NCI-H1092 treated with DMSO at 0.1 percent for 48 hours (cell line): ENCODE data around the gene SLC47A1.
"Not testable (repeated sequence)": the region's sequence is repeated elsewhere in the genome, so short reads cannot be mapped to it uniquely, and the experiment has no call there.

Experiments used
- DNase-seq: peaks from one replicate; lab custom pipeline; 2025; lab: John Stamatoyannopoulos, UW

Gene SLC47A1, protein sequence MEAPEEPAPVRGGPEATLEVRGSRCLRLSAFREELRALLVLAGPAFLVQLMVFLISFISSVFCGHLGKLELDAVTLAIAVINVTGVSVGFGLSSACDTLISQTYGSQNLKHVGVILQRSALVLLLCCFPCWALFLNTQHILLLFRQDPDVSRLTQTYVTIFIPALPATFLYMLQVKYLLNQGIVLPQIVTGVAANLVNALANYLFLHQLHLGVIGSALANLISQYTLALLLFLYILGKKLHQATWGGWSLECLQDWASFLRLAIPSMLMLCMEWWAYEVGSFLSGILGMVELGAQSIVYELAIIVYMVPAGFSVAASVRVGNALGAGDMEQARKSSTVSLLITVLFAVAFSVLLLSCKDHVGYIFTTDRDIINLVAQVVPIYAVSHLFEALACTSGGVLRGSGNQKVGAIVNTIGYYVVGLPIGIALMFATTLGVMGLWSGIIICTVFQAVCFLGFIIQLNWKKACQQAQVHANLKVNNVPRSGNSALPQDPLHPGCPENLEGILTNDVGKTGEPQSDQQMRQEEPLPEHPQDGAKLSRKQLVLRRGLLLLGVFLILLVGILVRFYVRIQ

DNA sequence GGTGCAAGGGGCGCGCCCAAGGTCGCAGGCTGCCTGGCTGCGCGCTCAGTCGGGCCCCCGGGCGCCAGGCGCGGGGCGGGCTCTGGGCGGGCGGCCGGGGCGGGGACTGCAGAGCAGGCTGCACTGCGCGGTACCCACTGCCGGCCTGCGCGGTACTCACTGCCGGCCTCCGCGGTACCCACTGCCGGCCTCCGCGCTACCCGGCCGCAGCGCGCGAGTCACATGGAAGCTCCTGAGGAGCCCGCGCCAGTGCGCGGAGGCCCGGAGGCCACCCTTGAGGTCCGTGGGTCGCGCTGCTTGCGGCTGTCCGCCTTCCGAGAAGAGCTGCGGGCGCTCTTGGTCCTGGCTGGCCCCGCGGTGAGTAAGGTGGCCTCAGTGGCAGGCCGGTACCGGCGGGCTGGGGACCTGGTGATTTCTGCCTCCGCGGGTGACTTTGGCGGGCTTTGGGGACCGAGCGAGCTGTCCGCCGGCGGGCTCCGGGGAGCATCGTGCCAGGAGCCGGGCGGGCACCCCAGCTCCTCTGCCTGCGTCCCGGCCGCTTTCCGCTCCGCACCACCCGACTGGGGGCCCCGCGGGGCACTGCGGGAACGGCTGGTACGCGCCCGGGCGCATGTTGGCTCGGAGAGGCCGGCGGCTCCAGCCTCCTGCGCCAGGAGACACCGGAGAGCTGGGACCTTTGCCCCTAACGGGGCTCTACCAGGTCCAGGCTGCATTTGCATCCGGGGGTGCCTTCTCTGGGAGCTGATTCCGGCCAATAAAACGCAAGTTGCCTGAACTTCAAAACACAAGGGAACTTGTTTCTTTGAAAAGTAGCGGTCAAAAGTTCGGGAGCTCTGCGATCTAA is at the start of gene SLC47A1:
SLC47A1 (plus strand) TSS at position 137 of the 844 bp plus-strand sequence; CDS start at position 223, 86 bp downstream.
- DNase-seq, result no peak

DNA sequence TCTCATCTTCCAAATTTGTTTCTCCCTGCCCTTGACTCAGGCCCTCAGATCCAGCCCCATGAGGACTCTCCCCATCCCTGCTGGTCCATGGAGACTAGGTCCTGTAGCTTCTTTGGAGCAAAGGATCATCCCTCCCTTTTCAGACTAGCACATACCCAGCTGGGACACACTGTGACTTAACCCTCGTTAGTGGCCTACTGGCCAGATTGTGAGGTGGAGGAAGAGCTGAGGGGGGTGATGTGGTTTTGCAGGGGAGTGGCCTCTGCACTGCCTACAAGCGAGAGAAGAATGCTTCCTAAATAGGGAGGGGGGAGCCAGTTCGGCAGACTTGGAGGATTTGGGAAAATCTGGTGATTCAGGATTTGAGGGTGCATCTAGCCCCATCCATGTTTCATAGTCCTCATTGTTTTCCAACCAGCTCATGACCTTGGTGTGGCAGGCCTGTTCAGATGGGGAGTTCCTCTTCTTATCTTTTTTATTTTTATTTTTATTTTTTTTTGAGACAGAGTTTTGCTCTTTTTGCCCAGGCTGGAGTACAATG is 47.8 kb upstream of the SLC47A1 start:
- no peak for DNase-seq

DNA sequence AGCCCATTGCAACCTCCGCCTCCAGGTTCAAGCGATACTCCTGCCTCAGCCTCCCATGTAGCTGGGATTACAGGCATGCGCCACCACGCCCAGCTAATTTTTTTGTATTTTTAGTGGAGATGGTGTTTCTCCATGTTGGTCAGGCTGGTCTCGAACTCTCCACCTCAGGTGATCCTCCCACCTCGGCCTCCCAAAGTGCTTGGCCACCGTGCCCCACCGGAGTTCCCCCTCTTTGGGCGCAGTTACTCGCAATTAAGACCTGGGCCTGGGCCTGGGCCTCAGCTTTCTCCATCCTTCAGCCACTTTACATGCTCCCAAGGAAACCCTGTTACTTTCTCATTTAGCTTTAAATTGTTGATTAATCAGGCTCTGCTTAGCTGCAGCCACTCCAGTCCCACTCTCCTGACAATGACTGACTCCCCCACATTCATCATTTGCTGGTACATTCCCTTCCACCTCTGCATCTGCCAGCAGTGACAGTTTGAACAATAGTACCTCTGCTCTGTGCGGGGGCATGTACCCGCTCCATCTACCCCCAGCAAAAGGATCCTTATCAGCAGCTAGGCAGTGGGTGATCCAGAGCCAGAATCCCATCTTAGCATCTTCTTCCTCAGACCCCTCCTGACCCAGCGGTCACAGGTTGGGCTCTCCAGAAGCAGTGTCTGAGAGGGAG is 47.2 kb upstream of the SLC47A1 start:
- no peak for DNase-seq

DNA sequence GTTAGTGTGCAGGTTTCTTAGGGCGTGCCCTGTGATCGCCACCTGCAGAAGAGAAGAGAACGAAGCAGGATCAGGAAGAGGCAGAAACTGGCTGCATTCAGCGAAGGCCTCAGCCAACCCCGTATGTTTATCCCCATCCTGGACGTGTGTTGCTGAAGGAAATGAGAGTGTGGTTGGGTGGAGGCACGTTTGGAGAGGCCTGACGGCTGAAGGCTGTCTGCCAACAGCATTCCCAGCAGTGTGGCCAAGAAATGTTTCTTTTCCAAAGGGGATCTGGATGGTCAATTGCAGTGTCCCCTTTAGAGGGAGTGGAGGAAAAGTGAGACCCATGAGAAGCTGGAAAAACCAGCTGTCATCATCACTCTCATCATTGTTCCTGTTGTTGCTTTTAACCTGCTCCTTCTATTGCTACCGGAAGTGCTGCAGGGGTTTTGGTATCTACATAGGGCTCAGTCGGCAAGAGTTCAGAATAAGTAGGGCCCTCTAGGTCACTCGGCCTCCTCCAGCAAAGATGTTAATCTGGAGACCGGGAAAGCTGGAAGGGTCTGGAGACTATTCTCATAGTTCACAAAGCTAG is 46.5 kb upstream of the SLC47A1 start:
- DNase-seq, result no peak

DNA sequence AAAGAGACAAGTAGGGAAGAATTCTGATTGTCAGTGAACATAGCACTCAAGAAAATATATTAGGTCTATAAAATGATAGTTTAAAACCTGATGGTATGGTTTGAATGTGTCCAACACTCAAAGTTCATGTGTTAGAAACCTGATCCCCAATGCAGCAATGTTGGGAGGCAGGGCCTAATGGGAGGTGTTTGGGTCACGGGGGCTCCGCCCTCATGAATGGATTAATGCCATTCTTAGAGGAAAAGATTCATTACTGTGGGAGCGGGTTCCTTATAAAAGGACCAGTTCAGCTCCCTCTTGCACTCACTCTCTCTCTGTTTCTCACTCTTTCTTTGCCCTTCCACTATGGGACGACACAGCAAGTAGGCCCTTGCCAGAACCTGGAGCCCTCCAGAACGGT is 41.5 kb upstream of the SLC47A1 start:
- no peak for DNase-seq

DNA sequence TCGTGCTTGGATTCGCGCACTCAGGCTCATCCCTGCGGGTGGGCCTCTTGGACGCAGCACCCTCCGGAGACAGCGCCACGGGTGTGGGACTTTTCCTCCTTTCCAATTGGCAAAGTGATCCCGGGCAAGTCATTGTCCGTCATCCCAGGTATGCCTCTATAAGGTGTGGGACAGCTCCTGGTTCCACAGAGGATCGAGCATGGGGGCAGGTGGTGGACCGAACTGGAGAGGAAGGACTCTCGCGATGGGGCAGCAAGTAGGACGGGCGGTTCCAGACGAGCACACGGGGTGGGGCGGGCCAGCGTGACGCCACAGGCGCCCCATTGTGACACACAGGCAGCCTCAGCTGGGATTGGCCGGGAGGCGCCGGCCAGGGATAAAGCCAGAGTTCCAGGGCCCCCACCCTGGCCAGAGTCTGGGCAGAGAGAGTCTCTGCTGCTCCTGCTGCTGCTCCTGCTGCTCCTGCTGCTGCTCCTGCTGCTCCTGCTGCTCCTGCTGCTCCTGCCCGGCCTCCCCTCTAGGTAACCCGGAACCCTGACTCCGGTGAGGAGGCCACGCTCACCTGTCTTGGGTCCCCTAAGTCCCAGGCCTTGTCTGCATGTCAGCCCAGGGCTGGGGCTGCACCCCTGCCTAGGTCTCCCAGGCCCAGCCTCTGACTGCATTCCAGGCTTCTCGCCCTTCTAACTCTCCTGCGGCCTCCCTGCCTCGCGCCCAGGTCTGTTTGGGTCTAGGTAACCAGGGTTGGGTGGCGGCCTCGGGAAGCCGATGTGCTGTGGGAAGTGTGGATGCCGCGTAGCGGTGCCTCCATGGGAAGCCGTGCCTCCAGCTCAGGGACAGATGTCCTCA is 38.5 kb upstream of the SLC47A1 start:
- DNase-seq, result no peak

DNA sequence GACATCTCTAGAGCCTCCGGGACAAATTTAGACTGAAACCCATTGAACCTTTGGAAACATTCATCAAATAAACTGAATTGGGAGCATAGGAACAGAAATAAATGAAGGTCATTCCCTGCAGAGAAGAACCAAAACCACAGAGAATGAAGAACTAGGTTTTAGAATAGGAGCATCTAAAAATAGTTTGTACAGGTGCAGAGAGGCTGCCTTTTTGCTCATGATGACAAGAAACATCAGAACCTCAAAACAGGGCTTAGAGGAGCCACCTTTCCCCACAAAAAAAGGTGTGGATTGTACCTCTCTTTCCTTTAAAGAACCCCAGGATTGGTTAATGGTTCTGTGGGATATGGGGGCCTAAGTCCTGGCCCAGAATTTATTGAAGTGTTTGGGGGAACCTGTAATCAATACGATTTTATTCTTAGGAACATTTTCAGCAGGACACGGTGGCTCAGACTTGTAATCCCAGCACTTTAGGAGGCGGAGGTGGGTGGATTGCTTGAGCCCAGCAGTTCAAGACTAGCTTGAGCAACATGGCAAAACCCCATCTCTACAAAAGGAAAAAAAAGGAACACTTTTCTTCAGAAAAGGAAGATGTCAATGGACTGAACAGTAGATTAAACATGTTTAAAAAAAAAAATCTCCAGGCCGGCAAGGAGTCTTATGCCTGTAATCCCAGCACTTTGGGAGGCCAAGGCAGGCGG is 37.7 kb upstream of the SLC47A1 start:
- DNase-seq, result no peak

DNA sequence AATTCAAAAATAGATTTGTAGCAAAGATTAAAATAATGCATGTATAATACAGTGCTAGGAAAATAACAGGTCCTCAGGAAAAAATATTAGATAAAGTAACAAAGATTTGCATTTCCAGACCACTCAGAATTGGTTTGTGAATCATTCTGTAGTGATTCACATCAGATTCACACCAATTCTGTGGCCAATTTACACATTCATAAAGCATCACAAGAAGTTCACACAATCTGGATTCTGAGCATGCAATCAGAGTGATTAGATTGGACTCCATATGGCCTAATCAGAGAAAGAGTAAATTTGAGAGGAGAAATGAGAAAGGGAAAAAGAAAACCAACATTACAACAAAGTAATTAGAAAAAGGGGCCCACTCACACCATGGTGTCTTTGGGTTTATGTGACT is 36.0 kb upstream of the SLC47A1 start:
- DNase-seq, result no peak

DNA sequence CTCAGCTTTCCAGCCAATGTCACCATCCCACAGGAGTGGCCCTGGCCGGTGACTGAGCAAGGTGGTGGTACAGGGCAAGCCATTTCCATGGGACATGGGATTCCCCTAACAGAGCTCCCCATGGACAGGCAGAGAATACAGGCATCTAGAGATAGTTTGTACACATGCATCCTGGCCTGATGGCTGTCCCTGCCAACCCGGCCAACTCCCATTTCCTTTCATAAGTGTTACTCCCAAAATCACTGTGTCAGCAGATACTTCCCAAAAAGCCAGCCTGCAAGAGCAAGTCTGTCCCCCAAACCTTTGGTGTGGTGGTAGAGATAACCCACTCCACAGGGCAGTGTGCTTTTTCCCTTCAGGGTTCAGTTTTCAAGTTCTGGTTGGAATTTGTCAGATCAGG is 32.4 kb upstream of the SLC47A1 start:
- no peak for DNase-seq

DNA sequence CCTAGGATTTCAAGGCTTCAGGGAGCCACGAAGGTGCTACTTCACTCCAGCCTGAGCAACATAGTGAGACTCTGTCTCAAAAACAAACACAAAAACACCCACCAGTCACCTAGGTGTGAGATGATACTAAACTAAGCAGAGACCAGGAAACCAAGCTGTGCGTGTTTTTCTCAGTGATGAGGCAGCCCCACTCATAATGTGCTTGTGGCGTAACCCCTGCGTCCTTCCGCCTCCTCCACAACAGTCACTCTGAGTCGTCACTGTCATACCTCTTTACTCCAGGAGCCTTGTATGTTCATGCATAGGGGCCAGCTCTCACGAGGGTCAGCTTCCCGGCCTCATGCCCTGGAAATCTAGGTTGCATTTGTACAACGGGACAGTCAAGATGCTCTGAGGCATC is 31.1 kb upstream of the SLC47A1 start:
- no peak for DNase-seq

DNA sequence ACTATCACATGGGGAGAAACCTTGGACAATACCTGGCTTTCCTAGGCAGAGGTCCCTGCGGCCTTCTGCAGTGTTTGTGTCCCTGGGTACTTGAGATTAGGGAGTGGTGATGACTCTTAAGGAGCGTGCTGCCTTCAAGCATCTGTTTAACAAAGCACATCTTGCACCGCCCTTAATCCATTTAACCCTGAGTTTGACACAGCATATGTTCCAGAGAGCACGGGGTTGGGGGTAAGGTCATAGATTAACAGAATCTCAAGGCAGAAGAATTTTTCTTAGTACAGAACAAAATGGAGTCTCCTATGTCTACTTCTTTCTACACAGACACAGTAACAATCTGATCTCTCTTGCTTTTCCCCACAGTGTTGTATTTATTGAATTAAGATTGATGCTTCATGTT is 28.1 kb upstream of the SLC47A1 start:
- DNase-seq, result not testable (repeated sequence)

DNA sequence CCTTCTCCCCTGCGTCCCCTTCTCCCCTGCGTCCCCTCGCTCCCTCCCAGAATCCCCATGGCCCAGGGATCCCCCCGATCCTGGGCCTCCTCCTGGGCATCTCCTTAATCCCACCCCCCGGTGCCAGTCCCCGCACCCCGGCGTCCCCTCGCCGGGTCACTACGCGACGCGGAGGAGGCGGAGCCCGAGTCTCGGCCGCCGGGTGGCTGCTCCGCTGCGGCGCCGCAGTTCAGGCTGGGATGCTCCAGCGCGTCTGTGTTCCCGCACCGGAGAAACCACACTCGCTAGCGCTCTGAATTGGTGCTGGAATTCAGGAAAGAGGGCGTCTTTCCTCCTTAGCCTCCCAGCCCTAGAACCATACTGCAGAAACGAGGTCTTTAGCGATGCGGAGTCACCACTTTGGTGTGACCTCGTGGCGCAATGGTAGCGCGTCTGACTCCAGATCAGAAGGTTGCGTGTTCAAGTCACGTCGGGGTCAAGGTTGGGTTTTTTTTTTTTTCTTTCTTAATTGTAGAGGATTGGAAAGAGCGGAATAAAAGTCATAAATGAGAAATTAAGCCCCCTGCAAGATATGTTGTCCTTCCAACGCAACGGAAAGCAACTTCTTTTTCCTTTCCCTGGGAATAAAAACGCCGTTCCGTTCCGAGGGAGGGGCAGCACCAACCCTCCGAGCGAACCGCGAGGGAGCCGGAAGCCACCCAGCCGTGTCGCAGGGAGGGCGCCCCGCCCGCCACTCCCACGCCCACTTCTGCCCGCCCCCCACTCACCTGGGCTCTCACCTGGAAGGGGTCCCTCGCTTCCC is 25.7 kb upstream of the SLC47A1 start:
- peak; percentile 72 for DNase-seq

DNA sequence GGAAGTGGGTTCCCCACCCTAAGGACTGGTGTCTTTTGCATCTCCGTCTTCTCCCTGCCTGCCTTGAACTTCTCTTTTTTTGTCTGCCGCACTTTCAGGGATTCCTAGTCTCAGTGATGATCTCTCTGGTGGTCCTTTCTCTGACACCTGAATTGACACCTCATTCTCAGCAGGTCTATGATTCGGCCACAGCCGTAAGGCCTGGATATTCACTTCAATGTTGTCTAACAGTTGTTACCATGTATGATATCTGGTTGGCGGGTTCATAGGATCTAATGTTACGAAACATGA is 25.1 kb upstream of the SLC47A1 start:
- DNase-seq, result peak; percentile 40

DNA sequence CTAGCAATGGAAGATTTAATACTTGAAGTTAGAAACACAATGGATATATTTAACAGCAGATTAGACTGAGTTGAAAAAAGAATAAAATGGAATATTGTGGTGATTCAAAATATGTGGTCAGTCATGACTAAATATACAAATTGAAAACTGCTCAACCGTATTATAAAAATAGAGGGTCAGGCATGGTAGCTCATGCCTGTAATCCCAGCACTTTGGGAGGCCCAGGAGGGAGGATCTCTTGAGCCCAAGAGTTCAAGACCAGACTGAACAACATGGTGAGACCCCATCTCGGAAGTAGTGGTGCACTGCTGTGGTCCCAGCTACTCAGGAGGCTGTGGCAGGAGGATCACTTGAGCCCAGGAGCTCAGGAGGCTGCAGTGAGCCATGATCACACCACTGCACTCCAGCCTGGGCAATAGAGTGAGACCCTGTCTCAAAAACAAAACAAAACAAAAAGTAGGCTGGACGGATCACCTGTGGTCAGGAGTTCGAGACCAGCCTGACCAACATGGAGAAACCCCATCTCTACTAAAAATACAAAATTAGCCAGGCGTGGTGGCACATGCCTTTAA is 24.3 kb upstream of the SLC47A1 start:
- not testable (repeated sequence) for DNase-seq

DNA sequence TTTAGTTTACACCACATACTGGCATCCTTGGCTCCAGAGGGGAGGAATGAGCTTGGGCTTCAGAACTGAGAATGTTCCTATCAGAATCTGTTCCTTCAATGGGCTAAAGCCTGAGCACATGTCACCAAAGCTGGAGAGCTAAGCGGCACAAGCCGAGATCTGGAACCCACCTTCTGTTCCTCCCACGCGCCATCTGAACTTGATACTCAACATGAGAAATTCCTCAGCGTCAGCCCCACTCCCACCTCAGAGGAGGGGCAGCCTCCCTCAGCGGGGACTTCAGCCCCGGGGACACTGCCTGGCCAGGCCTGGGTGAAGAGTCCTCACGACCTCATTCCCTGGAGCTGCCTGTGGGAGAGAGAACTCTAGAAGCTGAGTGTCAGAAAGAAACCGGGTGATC is 22.8 kb upstream of the SLC47A1 start:
- DNase-seq, result no peak

DNA sequence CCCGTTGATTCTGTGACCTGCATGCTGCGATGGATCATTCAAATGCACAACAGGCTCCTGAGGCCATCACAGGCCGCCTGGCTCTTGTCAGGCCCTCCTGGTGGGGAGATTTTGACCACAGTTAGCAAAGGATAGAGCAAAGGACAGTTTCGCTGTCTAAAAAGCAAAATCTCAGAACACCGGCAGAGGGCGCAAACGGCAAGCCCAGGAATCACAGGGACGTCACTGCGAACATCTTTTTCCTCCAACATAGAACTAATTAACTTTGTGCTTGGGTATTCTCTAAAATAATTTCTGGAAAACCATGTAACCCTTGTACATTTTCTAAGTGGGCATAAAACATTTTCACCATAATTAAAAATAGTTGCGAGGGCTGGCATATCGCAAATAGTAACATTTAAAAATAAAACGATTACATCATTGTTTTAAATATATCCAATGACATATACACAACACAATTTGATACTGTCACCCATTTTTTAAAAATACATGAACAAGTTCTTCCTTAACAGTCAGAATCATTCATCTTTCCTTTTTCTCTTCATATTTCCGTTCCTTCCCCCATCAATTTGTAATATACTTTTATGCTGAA is 19.7 kb upstream of the SLC47A1 start:
- DNase-seq, result peak; percentile 39

DNA sequence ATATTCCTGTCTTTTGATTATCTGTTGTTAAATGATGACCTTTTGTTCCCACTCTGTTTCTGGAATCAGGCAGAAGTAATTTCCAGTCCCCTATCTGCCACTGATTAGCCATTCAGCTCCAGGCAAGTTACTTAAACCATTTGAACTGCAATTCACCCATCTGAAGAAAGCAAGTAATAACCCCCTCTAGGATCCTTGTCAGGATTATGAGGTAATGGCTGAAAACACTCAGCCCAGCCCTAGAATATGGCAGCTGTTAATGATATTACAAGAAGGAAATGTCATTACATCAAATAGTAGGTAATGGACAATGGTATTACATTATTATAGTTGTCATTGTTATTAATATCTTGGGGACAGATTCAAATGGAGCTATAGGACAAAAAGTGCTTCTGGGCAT is 16.0 kb upstream of the SLC47A1 start:
- no peak for DNase-seq

DNA sequence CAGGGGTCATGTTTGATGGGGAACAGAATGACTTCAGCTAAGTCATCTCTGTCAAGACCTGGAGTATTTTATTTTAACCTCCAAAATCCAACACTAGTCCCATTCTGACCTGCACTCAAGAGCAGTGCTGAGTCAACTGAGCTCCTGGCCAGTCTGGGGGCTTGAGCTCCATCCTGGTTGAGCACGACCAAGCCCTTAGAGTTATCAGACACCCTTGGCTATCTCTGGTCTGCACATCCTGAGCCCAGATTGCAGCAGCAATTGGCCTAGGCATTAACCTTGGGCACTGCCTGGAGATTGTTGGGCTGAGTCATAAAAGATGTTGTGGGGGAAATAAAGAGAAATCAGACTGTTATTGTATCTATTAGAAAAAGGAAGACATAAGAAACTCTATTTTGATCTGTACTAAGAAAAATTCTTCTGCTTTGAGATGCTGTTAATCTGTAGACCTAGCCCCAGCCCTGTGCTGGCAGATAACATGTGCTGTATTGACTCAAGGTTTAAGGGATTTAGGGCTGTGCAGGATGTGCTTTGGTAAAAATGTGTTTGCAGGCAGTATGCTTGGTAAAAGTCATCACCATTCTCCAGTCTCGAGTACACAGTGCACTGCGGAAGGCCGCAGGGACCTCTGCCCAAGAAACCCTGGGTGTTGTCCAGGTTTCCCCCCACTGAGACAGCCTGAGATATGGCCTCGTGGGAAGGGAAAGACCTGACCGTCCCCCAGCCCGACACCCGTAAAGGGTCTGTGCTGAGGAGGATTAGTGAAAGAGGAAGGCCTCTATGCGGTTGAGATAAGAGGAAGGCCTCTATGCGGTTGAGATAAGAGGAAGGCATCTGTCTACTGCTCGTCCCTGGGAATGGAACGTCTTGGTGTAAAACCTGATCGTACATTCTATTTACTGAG is 14.0 kb upstream of the SLC47A1 start:
- DNase-seq, result not testable (repeated sequence)
